ENCODE results near the gene MDM2. TPM values are rescaled to one million over a fixed set of nuclear protein-coding genes. Genes with fewer than 3 reads are reported as not detected.
A peak's percentile ranks its signal among the peaks of the same experiment; 100 is the strongest.

MDM2 gene
- total RNA-seq, 2 donors from 2014 or later: 54.1 to 93.4 TPM

- H3K27ac ChIP-seq: no peak overlapping the region
- DNase-seq: no peak
- no peaks in the 10 kb centered on the region for H3K9me3 ChIP-seq
- no peaks in the 10 kb centered on the region for H3K36me3 ChIP-seq (replicated peaks in 1 of 2; ENCODE audit: insufficient read depth in 1 of 2, low read depth in 2 of 2)
- no peak overlapping the region for H3K4me3 ChIP-seq
- 55 to 72% methylated on average over 2 of the region's 2 CpGs for WGBS, 2 donors
- TF ChIP-seq POLR2A (IDR thresholded peaks at IDR 0.05): no peak
- no peak for TF ChIP-seq CTCF (IDR thresholded peaks at IDR 0.05)
- no peaks in the 10 kb centered on the region for H3K27me3 ChIP-seq
- intact Hi-C loops (cut with DNase I): no loop called here
- H3K4me1 ChIP-seq: peaks cover 18% of the 10 kb centered on the region
- ATAC-seq: peak; percentile 54
Observed at GRCh38 chr12:68792952-68793351, 15.0 kb upstream of the MDM2 start.

- intact Hi-C loops (cut with DNase I): no loop called here
- 82 to 85% methylated on average over 4 of the region's 4 CpGs for WGBS, 2 donors
- Histone ChIP-seq H3K9me3 (no peaks in the 10 kb centered on the region), H3K27ac (no peak overlapping the region), H3K36me3 (replicated peaks in 1 of 2; ENCODE audit: insufficient read depth in 1 of 2, low read depth in 2 of 2) (no peaks in the 10 kb centered on the region), H3K27me3 (no peaks in the 10 kb centered on the region), H3K4me1 (peaks cover 13% of the 10 kb centered on the region), H3K4me3 (no peak overlapping the region)
- ATAC-seq (no peak), DNase-seq (no peak)
- TF ChIP-seq POLR2A (IDR thresholded peaks at IDR 0.05) (no peak), CTCF (IDR thresholded peaks at IDR 0.05) (no peak)
Observed at GRCh38 chr12:68793436-68793835, 14.5 kb upstream of the MDM2 start.

DNA sequence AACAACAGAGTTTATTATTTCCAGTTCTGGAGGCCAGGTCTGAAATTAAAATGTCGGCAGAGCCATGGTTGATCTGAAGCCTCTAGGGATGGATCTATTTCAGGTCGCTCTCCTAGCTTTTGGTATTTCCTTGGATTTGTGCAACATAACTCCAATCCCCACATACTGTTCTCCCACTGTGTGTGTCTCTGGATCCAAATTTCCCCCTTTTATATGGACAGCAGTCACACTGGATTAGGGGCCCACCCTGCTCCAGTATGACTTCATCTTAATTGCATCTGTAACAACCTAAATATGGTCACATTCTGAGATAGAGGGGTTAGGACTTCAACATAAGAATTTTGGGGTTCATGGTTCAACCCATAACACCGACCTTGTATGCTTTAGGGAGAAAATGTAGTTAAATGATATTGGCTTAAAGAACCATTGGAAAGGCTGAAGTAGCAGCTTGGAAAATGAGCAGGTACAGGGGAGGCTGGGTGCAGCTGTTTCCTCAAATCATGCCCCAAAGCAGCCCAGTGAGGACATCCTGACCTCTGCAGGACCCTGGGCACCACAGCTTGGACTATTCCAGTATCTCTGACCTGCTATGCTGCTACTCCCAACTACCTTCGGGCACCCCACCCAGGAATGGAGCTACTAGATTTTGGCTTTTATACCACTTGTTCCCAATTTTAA lies 13.9 kb upstream of the MDM2 start:
- DNase-seq (no peak), ATAC-seq (no peak)
- Histone ChIP-seq H3K27ac (no peak overlapping the region), H3K9me3 (no peaks in the 10 kb centered on the region), H3K4me3 (no peak overlapping the region), H3K36me3 (replicated peaks in 1 of 2; ENCODE audit: insufficient read depth in 1 of 2, low read depth in 2 of 2) (no peaks in the 10 kb centered on the region), H3K27me3 (no peaks in the 10 kb centered on the region), H3K4me1 (peaks cover 7% of the 10 kb centered on the region)
- WGBS, 2 donors: 89 to 94% methylated on average over 4 of the region's 4 CpGs
- no peak for TF ChIP-seq POLR2A (IDR thresholded peaks at IDR 0.05)
- no peak for TF ChIP-seq CTCF (IDR thresholded peaks at IDR 0.05)
- intact Hi-C loops (cut with DNase I): no loop called here

GRCh38 chr12:68794653-68795251 lies 13.2 kb upstream of the MDM2 start:
- no peaks in the 10 kb centered on the region for H3K9me3 ChIP-seq
- ATAC-seq (no peak), DNase-seq (no peak)
- WGBS, 2 donors: 91 to 95% methylated on average over 3 of the region's 3 CpGs
- TF ChIP-seq CTCF (IDR thresholded peaks at IDR 0.05): no peak
- no peak for TF ChIP-seq POLR2A (IDR thresholded peaks at IDR 0.05)
- H3K27me3 ChIP-seq: no peaks in the 10 kb centered on the region
- H3K36me3 ChIP-seq (replicated peaks in 1 of 2; ENCODE audit: insufficient read depth in 1 of 2, low read depth in 2 of 2): no peaks in the 10 kb centered on the region
- H3K27ac ChIP-seq: no peak overlapping the region
- H3K4me1 ChIP-seq: peaks cover 4% of the 10 kb centered on the region
- intact Hi-C loops (cut with DNase I): no loop called here
- H3K4me3 ChIP-seq: no peak overlapping the region

DNA sequence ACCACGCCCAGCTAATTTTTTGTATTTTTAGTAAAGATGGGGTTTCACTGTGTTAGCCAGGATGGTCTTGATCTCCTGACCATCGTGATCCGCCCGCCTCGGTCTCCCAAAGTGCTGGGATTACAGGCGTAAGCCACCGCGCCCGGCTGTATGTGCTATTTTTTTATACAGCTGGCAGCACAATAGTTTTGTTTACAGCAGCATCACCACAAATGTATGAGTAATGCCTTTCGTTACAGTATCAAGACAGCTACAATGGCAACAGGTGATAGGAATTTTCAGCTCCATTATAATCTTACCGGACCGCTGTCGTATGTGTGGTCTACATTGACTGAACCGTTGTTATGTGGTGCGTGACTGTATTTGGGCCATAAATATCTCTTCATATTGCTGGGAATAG lies 11.6 kb upstream of the MDM2 start:
- Histone ChIP-seq H3K36me3 (replicated peaks in 1 of 2; ENCODE audit: insufficient read depth in 1 of 2, low read depth in 2 of 2) (no peaks in the 10 kb centered on the region), H3K4me1 (peaks cover 19% of the 10 kb centered on the region), H3K4me3 (no peak overlapping the region), H3K27me3 (no peaks in the 10 kb centered on the region), H3K9me3 (no peaks in the 10 kb centered on the region), H3K27ac (no peak overlapping the region)
- ATAC-seq (no peak), DNase-seq (no peak)
- TF ChIP-seq CTCF (IDR thresholded peaks at IDR 0.05) (no peak), POLR2A (IDR thresholded peaks at IDR 0.05) (no peak)
- intact Hi-C loops (cut with DNase I): no loop called here
- 94 to 95% methylated on average over 15 of the region's 15 CpGs for WGBS, 2 donors
